GM18951 (cell line): ENCODE data around the gene ZFAND5.

Source experiments
- POLR2A ChIP-seq: IDR thresholded peaks from 4 replicates; pipeline ENCODE4 v1.6.1; 2011; ENCODE audit warnings: mild to moderate bottlenecking; ENCODE audit not compliant: insufficient read length, insufficient read depth; ENCODE audit errors: extremely low read depth
- in situ Hi-C: fragments of 300-500 bp; cut with MboI; formaldehyde crosslinking; loops from one replicate; pipeline ENCODE4 v1.12.0; 2022; ENCODE audit warnings: low sequenced_read_pairs, mixed read lengths, inconsistent platforms; ENCODE audit not compliant: unreplicated experiment

ZFAND5 gene, protein sequence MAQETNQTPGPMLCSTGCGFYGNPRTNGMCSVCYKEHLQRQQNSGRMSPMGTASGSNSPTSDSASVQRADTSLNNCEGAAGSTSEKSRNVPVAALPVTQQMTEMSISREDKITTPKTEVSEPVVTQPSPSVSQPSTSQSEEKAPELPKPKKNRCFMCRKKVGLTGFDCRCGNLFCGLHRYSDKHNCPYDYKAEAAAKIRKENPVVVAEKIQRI

DNA sequence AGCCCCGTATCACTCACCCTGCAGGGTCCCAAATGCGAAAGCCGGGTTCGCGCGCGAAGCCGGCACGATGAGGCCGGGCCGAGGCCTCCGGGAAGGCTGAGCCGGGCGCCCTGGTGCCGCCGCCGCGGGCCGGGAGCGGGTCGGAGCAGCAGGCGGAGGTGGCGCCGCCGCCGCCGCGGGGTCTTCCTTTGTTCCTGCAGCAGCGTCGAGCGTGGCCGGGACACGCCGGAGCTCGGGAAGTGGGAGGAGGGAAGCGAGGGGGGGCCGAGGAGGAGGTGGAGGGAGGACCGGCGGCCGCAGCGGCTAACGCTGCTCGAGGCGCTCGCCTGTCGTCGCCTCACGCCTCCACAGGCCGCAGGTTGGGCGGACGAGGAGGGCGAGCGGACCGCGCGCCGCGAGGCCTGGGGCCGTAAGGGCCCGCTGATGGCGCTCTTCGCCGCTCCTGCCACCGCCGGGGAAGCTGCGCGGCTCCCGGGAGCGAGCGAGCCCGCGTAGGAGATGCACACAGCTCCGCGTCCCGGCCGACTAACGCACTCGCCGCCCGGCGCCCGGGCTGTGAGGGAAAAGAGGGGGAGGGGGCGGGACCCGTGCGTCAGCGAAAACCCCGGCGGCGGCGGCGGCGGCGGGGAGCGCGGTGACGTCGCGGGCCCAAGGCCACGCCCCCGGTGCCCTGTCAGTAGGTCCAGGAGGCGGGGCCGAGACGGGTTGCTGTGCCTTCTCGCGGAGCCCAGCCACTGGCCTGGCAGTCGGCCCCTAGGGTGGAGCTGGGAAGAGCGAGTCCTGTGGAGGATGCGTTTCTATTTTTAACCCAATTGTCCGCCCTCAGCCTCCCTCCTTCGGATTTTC lies at the start of gene ZFAND5:
TSS of gene ZFAND5 (minus strand) at position 530 of the 846 bp plus-strand sequence. CDS start 4,430 bp downstream, outside the sequence.
- peak; percentile 100 for TF ChIP-seq POLR2A
- in situ Hi-C loops, result no loop called here

DNA sequence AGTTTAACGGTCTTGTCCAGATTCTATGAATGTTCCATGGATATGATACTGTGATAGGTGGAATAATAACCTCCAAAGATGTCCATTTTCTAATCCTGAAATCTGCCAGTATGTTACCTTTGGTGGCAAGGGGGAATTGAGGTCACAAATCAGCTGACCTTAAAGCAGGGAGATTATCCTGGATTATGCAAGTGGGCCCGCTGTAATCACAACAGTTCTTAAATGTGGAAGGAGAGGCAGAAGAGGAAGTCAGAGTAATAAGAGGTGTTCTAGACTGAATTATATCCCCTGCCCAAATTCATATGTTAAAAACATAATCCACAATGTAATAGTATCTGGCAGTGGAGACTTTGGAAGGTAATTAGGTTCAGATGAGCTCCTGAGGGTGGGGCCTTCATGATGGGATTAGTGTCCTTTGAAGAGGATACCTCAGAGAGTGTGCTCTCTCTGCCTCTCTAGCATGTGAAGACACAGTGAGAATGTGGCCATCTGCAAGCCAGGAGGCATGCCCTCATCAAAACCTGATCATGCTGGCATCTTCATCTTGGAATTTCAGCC lies 47.6 kb upstream of the ZFAND5 start:
- no peak for TF ChIP-seq POLR2A
- in situ Hi-C loops, result no loop called here

DNA sequence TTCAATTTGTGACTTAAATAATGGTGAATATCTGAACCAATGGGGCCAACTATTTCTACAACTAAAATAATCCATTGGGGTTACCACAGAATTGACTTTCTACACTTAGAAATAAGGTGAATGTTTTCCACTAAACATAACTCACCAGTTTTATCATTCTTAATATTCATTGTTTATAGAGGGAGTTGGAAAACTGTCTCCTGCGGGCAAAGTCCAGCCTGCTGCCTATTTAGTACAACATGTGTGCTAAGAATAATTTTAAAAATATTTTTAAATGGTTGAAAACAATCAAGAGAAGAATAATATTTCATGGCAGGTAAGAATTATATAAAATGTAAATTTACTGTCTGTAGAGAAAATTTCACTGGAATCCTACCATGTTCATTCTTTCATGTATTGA lies 45.2 kb upstream of the ZFAND5 start:
- no peak for TF ChIP-seq POLR2A
- in situ Hi-C loops, result no loop called here

DNA sequence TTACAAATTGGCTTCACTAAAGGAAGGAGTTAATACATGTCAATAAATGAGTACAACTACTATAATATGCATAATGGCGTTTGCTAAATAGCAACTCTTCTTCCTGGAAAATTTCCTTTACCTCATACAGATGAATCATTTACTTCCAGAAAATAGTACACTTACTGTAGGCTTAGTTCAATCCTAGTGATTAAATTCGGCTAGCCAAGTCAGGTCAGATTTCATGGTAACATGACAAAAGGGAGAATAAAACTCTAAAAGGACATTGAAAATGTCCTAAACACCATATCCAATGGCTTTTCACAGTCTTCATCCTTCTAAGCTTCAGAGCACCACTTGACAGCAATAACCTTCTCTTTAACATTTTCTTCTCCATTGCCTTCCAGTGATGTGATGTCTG lies 42.1 kb upstream of the ZFAND5 start:
- TF ChIP-seq POLR2A, result no peak
- in situ Hi-C loops, result no loop called here

DNA sequence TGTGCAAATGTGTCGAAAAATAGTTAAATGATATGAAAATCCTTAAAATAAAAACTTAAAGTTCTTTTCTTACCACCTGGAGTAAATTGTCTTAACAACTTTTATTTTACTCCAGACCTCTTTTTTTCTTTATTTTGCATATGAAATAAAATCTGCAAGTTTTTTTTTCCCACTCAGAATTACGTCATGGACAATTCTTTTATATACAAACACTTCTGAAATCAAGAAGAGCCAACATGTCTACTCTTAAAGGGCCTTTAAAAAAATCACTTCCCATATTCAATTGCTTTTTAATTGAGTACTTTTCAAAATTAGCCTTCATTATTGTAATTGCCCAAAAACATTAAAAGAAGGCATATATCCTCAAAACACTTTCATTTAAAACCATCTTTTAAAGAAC lies 37.7 kb upstream of the ZFAND5 start:
- in situ Hi-C loops, result no loop called here
- no peak for TF ChIP-seq POLR2A

DNA sequence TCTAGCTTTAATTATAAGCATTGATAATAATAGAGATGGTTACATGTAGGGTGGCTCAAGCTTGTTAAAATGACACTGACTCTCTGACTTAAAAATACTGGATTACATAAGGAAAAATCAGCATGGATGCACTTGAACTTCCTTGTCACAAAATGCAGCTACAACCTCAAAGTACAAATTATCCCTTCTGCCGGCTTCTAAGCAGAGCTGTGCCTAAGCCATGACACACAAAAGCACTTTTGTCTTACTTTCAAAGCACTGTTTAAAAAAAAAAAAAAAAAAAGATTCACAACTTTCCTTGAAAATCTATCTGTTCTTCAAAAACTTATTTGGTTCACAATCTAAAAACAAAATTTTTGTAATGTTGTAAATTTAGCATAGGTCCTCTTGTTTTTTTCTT lies 36.4 kb upstream of the ZFAND5 start:
- no peak for TF ChIP-seq POLR2A
- in situ Hi-C loops, result no loop called here

DNA sequence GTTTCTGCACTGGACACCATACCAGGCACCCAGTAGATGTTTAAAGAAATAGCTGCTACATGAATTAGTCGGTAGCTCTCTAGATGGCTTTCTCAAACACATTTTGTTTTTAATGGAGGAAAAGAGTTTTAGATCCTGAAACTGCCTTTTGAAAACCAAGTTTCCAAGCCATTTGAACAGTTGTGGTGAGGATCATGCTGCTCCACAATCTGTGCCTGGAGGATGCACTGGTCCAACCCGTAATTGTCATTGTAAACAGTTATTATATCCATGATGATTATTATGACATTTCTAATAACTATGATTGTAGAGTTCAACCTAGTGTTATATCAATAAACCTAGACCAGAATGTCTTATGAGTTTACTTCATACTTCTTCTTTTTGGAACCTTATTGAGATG lies 35.9 kb upstream of the ZFAND5 start:
- in situ Hi-C loops, result no loop called here
- no peak for TF ChIP-seq POLR2A

DNA sequence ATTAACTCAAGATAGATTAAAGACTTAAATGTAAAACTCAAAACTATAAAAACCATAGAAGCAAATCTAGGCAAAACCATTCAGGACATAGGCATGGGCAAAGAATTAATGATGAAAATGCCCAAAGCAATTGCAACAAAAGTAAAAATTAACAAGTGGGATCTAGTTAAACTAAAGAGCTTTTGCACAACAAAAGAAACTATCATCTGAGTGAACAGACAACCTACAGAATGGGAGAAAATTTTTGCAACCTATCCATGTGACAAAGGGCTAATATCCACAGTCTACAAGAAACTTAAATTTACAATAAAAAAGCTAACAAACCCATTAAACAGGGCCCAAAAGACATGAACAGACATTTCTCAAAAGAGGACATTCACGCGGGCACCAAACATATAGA lies 34.4 kb upstream of the ZFAND5 start:
- no peak for TF ChIP-seq POLR2A
- in situ Hi-C loops, result no loop called here

DNA sequence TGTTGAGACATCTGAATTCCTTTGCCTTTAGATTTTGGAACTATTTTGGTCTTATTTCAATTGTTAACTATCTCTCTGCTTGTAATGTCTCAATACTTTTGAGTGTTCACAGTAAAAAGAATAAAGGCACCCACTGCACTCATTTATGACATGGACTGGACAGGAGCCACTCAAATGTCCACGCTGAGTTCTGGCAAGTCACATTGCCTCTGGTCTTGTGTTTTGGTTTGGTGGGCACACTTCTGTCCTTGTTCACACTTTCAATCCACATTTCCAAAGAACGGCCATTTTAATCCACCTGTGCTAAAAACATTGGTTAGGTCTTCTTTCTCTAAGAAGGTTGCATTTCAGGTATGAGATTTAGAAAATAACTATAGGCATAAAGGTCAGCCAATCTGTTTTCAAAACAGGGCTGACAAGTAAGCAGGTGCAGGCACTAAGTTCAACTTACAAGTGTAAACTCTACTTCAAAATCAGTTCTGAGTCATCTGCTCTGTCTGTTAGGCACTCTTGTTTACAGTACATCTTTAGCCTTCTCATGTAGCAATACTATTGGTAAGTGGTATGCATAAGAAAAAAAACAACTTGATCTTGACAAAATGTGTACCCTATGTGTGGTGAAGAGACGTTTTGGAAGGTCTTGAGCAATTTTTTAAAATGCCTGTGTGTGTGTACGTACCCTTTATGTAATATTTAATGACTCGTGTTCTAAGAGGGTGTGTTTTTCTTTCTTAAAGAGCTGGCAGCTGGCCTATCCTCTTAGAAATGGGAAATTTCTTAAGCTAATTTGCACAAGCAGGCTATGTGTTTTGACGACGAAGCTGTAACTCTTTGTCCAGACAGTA lies 31.5 kb upstream of the ZFAND5 start:
- in situ Hi-C loops, result no loop called here
- no peak for TF ChIP-seq POLR2A

DNA sequence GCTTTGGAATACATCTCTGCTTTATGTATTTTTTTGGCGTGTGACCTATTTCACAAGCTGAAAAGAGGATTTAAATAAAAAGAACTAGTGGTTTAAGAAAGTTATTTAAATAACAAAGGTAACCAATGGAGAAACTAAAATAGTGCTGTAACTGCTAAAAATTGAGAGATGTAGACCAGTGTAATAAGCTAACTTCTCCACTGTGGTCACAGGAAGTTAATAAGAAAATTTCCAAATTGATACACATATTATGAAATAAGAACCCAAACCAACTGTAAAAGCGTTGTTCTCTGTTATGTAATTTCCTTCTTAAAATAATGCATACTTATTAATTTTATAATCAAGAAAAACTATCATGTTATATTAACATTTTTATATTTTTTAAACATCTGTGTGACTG lies 29.1 kb upstream of the ZFAND5 start:
- in situ Hi-C loops, result no loop called here
- TF ChIP-seq POLR2A, result no peak

DNA sequence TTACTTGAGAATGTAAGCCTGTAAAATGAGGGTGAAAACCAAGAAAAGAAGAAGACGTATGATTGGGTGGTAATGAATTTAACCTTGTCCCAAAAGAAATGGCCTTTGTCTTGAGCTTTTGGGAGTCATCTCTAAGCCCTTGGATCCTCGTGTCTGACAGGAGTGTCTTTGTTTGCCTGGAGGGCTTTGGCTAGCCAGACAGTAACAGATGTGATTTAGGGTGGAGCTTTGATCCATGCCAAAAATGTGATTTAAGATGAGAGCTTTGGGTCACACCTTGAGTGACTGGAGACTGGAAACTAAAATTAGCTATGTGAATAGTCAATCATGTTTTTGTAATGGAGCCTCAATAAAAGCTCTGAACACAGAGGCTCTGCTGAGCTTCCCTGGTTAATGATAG lies 25.9 kb upstream of the ZFAND5 start:
- no peak for TF ChIP-seq POLR2A
- in situ Hi-C loops, result no loop called here

DNA sequence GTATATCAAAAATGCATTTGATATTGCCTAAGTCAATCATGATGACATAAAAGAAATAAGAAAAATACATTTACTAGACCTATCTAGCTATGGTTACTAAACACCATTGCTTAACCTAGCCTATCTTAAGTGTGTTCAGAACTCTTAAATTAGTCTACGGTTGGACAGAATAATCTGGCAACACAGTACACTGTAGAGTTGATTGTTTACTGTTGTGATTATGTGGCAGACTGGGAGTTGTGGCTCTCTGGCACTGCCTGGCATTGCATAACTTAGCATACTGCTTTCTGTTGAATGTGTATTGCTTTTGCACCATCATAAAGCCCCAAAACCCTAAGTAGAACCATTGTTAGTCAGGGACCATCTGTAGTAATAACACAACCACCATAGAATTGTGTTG lies 21.2 kb upstream of the ZFAND5 start:
- in situ Hi-C loops, result no loop called here
- TF ChIP-seq POLR2A, result no peak
